Renal cortex interstitium (tissue), 11 donors: ENCODE results near the gene KNL1. TPM values are rescaled to one million over a fixed set of nuclear protein-coding genes. Genes with fewer than 3 reads are reported as not detected.
"Not testable (repeated sequence)": the region's sequence is repeated elsewhere in the genome, so short reads cannot be mapped to it uniquely, and the experiment has no call there.

Experiments
- DNase-seq, 11 donors: peaks; one replicate each; pipeline ENCODE4 v3.0.0-alpha.2; 2013; ENCODE audit warnings: low read depth in 9 of 11, low spot score in 4 of 11; ENCODE audit errors: extremely low read depth in 1 of 11
- polyA plus RNA-seq, 3 donors: library from polyadenylated mRNA; unstranded; fragments of 120-200 nt; gene quantifications; one replicate each; pipeline ENCODE4 v1.2.1, GENCODE V29; 2013; ENCODE audit not compliant: insufficient read length in 3 of 3

KNL1 gene
- polyA plus RNA-seq, 3 donors: 19.0 to 25.6 (median 20.4) TPM

GRCh38 chr15:40633178-40633577, 39.1 kb downstream of the KNL1 start:
- DNase-seq: no peak

GRCh38 chr15:40637221-40637745, 43.2 kb downstream of the KNL1 start:
- DNase-seq: no peak

GRCh38 chr15:40639677-40640076, 45.6 kb downstream of the KNL1 start:
- no peak for DNase-seq

GRCh38 chr15:40647523-40647922, 53.5 kb downstream of the KNL1 start:
- DNase-seq: no peak

- DNase-seq: no peak
Measured at GRCh38 chr15:40650479-40650878, 56.4 kb downstream of the KNL1 start.

GRCh38 chr15:40660686-40661085, 66.6 kb downstream of the KNL1 start:
- no peak for DNase-seq

- DNase-seq: no peak
Measured at GRCh38 chr15:40664909-40665308, 70.9 kb downstream of the KNL1 start.

GRCh38 chr15:40676290-40676689, 82.2 kb downstream of the KNL1 start:
- not testable (repeated sequence) for DNase-seq

GRCh38 chr15:40676906-40677305, 82.9 kb downstream of the KNL1 start:
- DNase-seq: not testable (repeated sequence)

GRCh38 chr15:40680151-40680550, 86.1 kb downstream of the KNL1 start:
- DNase-seq: no peak

GRCh38 chr15:40680959-40681358, 86.9 kb downstream of the KNL1 start:
- DNase-seq: not testable (repeated sequence)

GRCh38 chr15:40684381-40684780, 90.3 kb downstream of the KNL1 start:
- no peak for DNase-seq

GRCh38 chr15:40685376-40685775, 91.3 kb downstream of the KNL1 start:
- no peak for DNase-seq

GRCh38 chr15:40688932-40689799, 95.1 kb downstream of the KNL1 start:
- DNase-seq: no peak

- no peak for DNase-seq
Measured at GRCh38 chr15:40691737-40692136, 97.7 kb downstream of the KNL1 start.

- DNase-seq: peak in 1 of 11 donors; percentile 17
Measured at GRCh38 chr15:40693904-40694687, 100.0 kb downstream of the KNL1 start.

- DNase-seq: peak; percentile 80 to 94 (median 90)
Measured at GRCh38 chr15:40694688-40695468, 100.8 kb downstream of the KNL1 start, which contains the start of gene RAD51. Gene RAD51, plus strand, starts transcription at chr15:40695174. Its CDS starts 3,585 bp downstream, at chr15:40698759.

- DNase-seq: peak in 1 of 11 donors; percentile 4
Measured at GRCh38 chr15:40695469-40695890, 101.4 kb downstream of the KNL1 start.

- no peak for DNase-seq
Measured at GRCh38 chr15:40696228-40696627, 102.2 kb downstream of the KNL1 start.
